ENCODE results near the gene UGT1A6. TPM values are rescaled to one million over a fixed set of nuclear protein-coding genes. Genes with fewer than 3 reads are reported as not detected.

Gene UGT1A6
- total and polyA plus RNA-seq, 2 of the 13 experiments (the other 11 are each of a cell fraction or from before 2014, with no cell fraction given): 0.25 TPM; not detected in 1

DNA sequence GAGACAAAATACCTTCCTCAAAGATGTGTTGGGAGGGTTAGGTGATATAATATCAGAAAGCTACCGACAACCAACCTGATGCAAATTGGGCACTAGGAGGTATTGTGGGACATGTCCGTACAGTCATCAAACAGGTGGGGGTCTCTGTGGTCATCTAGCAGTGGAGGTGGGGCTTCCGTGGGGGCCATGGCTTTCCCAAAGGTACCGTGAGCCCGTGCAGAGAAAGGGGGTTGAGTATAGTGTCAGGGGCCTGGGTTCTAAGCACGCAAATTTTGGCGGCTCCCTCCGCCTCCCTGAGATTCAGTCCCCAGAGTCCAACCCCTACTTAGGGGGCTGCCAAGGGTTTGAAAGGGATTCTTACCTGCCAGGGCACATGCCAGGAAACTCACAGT is 129.0 kb downstream of the UGT1A6 start (continued):
- TF ChIP-seq, protein P1, sequence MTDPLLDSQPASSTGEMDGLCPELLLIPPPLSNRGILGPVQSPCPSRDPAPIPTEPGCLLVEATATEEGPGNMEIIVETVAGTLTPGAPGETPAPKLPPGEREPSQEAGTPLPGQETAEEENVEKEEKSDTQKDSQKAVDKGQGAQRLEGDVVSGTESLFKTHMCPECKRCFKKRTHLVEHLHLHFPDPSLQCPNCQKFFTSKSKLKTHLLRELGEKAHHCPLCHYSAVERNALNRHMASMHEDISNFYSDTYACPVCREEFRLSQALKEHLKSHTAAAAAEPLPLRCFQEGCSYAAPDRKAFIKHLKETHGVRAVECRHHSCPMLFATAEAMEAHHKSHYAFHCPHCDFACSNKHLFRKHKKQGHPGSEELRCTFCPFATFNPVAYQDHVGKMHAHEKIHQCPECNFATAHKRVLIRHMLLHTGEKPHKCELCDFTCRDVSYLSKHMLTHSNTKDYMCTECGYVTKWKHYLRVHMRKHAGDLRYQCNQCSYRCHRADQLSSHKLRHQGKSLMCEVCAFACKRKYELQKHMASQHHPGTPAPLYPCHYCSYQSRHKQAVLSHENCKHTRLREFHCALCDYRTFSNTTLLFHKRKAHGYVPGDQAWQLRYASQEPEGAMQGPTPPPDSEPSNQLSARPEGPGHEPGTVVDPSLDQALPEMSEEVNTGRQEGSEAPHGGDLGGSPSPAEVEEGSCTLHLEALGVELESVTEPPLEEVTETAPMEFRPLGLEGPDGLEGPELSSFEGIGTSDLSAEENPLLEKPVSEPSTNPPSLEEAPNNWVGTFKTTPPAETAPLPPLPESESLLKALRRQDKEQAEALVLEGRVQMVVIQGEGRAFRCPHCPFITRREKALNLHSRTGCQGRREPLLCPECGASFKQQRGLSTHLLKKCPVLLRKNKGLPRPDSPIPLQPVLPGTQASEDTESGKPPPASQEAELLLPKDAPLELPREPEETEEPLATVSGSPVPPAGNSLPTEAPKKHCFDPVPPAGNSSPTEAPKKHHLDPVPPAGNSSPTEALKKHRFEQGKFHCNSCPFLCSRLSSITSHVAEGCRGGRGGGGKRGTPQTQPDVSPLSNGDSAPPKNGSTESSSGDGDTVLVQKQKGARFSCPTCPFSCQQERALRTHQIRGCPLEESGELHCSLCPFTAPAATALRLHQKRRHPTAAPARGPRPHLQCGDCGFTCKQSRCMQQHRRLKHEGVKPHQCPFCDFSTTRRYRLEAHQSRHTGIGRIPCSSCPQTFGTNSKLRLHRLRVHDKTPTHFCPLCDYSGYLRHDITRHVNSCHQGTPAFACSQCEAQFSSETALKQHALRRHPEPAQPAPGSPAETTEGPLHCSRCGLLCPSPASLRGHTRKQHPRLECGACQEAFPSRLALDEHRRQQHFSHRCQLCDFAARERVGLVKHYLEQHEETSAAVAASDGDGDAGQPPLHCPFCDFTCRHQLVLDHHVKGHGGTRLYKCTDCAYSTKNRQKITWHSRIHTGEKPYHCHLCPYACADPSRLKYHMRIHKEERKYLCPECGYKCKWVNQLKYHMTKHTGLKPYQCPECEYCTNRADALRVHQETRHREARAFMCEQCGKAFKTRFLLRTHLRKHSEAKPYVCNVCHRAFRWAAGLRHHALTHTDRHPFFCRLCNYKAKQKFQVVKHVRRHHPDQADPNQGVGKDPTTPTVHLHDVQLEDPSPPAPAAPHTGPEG (CRISPR knock-in tag; IDR thresholded peaks at IDR 0.05): no peak
- no peak for TF ChIP-seq ATM (IDR thresholded peaks at IDR 0.05; ENCODE audit: borderline replicate concordance)
- TF ChIP-seq ZNF446 (CRISPR knock-in tag; IDR thresholded peaks at IDR 0.05): no peak
- TF ChIP-seq MTF2 (CRISPR knock-in tag; IDR thresholded peaks at IDR 0.05; ENCODE audit: borderline replicate concordance): no peak
- no peak for TF ChIP-seq ZNF614 (CRISPR knock-in tag; IDR thresholded peaks at IDR 0.05; ENCODE audit: borderline replicate concordance)
- no peak for TF ChIP-seq SETDB1 (CRISPR knock-in tag; IDR thresholded peaks at IDR 0.05; ENCODE audit: borderline replicate concordance)

DNA sequence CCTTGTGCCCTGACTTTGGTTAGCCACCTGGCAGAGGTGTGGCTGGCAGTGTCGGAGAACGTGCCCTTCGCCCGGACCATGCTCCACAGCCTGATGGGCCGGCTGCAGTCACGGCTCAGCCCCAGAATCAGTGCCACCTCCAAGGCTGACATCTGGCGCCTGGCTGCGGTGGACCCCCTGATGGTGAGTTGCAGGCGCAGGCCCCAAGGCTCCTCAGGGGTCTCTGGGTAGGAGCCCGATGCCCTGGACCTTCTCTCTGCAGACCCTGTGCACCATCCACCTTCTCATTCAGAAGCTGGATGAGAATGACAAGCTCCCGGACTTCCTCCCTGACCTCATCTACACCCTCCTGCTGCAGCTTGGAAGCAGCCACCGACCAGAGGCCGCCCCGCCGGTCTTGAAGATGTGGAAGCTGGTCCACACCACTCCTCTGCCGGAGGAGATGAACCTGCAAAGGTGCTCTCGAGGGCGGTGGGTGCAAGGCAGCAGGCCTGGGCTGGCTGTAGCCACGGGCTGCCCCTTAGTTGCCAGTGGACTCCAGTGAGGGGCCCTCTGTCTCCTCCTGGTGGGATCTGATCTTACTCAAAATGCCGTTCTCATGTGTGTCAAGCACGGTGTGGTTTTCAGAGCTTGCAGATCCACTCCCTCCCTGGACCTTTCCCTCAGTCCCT is 129.5 kb downstream of the UGT1A6 start:
- FAIRE-seq: no peak
- Histone ChIP-seq H2AFZ (ENCODE audit: low read length) (no peak overlapping the region), H3K36me3 (replicated peaks in 1 of 2; ENCODE audit: control insufficient read depth in 1 of 2, insufficient read depth in 2 of 2, low read length in 2 of 2) (no peaks in the 10 kb centered on the region), H3K27ac (ENCODE audit: extremely low read length, insufficient read depth, low read length) (no peak overlapping the region), H3K79me2 (ENCODE audit: insufficient read depth, low read length) (no peaks in the 10 kb centered on the region), H4K20me1 (ENCODE audit: insufficient read depth, low read length) (no peaks in the 10 kb centered on the region), H3K9ac (ENCODE audit: insufficient read depth, low read depth, low read length) (no peak overlapping the region), H3K4me3 (replicated peaks in 1 of 3; ENCODE audit: insufficient read depth in 1 of 3, low read depth in 2 of 3, low read length in 3 of 3) (no peak overlapping the region), H3K9me3 (ENCODE audit: low read length) (no peaks in the 10 kb centered on the region), H3K27me3 (ENCODE audit: control insufficient read depth in 1 of 2, insufficient read depth in 2 of 2, low read length in 2 of 2) (peaks cover 8 to 27% of the 10 kb centered on the region in 2 experiments), H3K4me1 (ENCODE audit: insufficient read depth, low read length) (peaks cover 16% of the 10 kb centered on the region), H3K4me2 (ENCODE audit: low read depth, low read length) (no peak overlapping the region)
- no TSS peak for BruUV-seq (replicated peaks)
- CTCF ChIA-PET (ENCODE audit: low intra/inter-chr PET ratio, low total read pairs): no interaction called here
- intact Hi-C loops (cut with micrococcal nuclease; ENCODE audit: unreplicated experiment) (no loop called here), in situ Hi-C loops (cut with HindIII; ENCODE audit: extremely low pct_ligation_motif_present, low pct_unique_long_range_greater_than_20kb) (no loop called here)
- WGBS (ENCODE audit: low lambda C conversion rate): 74% methylated on average over 13 of the region's 21 CpGs
- POLR2A ChIA-PET: no interaction called here
- ATAC-seq: peak; percentile 4; the same call in 1 of the 3 replicates
- DNase-seq (ENCODE audit: low spot score): no peak
- TF ChIP-seq MEIS1 (CRISPR knock-in tag; IDR thresholded peaks at IDR 0.05; ENCODE audit: borderline replicate concordance): no peak
- TF ChIP-seq ZBTB10 (CRISPR knock-in tag; IDR thresholded peaks at IDR 0.05; ENCODE audit: borderline replicate concordance): no peak
- TF ChIP-seq KLF12 (CRISPR knock-in tag; IDR thresholded peaks at IDR 0.05; ENCODE audit: borderline replicate concordance): no peak
- TF ChIP-seq, protein P2, sequence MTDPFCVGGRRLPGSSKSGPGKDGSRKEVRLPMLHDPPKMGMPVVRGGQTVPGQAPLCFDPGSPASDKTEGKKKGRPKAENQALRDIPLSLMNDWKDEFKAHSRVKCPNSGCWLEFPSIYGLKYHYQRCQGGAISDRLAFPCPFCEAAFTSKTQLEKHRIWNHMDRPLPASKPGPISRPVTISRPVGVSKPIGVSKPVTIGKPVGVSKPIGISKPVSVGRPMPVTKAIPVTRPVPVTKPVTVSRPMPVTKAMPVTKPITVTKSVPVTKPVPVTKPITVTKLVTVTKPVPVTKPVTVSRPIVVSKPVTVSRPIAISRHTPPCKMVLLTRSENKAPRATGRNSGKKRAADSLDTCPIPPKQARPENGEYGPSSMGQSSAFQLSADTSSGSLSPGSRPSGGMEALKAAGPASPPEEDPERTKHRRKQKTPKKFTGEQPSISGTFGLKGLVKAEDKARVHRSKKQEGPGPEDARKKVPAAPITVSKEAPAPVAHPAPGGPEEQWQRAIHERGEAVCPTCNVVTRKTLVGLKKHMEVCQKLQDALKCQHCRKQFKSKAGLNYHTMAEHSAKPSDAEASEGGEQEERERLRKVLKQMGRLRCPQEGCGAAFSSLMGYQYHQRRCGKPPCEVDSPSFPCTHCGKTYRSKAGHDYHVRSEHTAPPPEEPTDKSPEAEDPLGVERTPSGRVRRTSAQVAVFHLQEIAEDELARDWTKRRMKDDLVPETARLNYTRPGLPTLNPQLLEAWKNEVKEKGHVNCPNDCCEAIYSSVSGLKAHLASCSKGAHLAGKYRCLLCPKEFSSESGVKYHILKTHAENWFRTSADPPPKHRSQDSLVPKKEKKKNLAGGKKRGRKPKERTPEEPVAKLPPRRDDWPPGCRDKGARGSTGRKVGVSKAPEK (CRISPR knock-in tag; IDR thresholded peaks at IDR 0.05; ENCODE audit: borderline replicate concordance): no peak
- TF ChIP-seq KAT8 (CRISPR knock-in tag; IDR thresholded peaks at IDR 0.05): no peak

All from HepG2 (cell line).